SK-N-SH (cell line): ENCODE measurements around the gene RPL7L1. TPM values are rescaled to one million over a fixed set of nuclear protein-coding genes. Genes with fewer than 3 reads are reported as not detected.

ENCODE experiments used
- CTCF ChIA-PET: fragments of 300-600, 350-600 bp; formaldehyde crosslinking; extraction: SDS; loops from one replicate; lab custom pipeline; 2021; lab: Yijun Ruan, JAX
- POLR2A ChIA-PET: fragments of 350-600 bp; sonication (Branson Sonifier 250); formaldehyde crosslinking; extraction: SDS; loops from one replicate; lab custom pipeline; 2020; ENCODE audit warnings: antibody characterized with exemption, inconsistent platforms; lab: Yijun Ruan, JAX
- DNase-seq: peaks from one replicate; pipeline ENCODE4 v3.0.0; 2012
- H2AFZ ChIP-seq: fragments of 200-600 bp; sonication (generic); 2 replicates; pipeline ENCODE4 v1.8.1; 2016; ENCODE audit warnings: antibody characterized with exemption, mild to moderate bottlenecking, low read depth
- H3F3A ChIP-seq: fragments of 200-600 bp; sonication (generic); replicated peaks from 2 replicates; pipeline ENCODE3; 2016; ENCODE audit warnings: antibody characterized with exemption, mild to moderate bottlenecking; ENCODE audit not compliant: insufficient read depth
- H3K27ac ChIP-seq, 2 experiments: fragments of 200-500 bp in 1 of 2; fragments of 200-600 bp in 1 of 2; sonication (Bioruptor generic) in 1 of 2; sonication (generic), shearing (Covaris generic) in 1 of 2; 2 replicates each; pipeline versions ENCODE4 v1.5.1 to v1.6.1; 2014 to 2016; ENCODE audit warnings: low read depth in 2 of 2, inconsistent platforms in 1 of 2, low read length in 1 of 2, mild to moderate bottlenecking in 1 of 2, mixed read lengths in 1 of 2
- H3K27me3 ChIP-seq: fragments of 200-600 bp; sonication (generic), shearing (Covaris generic); 2 replicates; pipeline ENCODE4 v1.6.1; 2016; ENCODE audit warnings: mixed run types; ENCODE audit not compliant: insufficient read depth
- H3K36me3 ChIP-seq, 2 experiments: fragments of 200-500 bp in 1 of 2; fragments of 200-600 bp in 1 of 2; sonication (Bioruptor generic) in 1 of 2; sonication (generic) in 1 of 2; replicated peaks in 1 of 2; 2 replicates each; pipeline versions ENCODE3 to v1.5.1; 2014 to 2016; ENCODE audit warnings: low read length in 1 of 2, mild to moderate bottlenecking in 1 of 2; ENCODE audit not compliant: insufficient read depth in 2 of 2, control insufficient read depth in 1 of 2
- H3K4me1 ChIP-seq, 2 experiments: fragments of 200-500 bp in 1 of 2; fragments of 200-600 bp in 1 of 2; sonication (Bioruptor generic) in 1 of 2; sonication (generic), shearing (Covaris generic) in 1 of 2; 2 replicates each; pipeline versions ENCODE4 v1.5.1 to v1.6.1; 2014 to 2016; ENCODE audit warnings: low read depth in 1 of 2, low read length in 1 of 2, mixed run types in 1 of 2; ENCODE audit not compliant: insufficient read depth in 2 of 2, control insufficient read depth in 1 of 2
- H3K4me2 ChIP-seq: fragments of 200-600 bp; sonication (generic), shearing (Covaris generic); 2 replicates; pipeline ENCODE4 v1.6.1; 2017; ENCODE audit warnings: mixed run types
- H3K4me3 ChIP-seq, 2 experiments: fragments of 200-500 bp in 1 of 2; fragments of 200-600 bp in 1 of 2; sonication (Bioruptor generic) in 1 of 2; sonication (generic), shearing (Covaris generic) in 1 of 2; 2 replicates each; pipeline versions ENCODE4 v1.5.1 to v1.8.1; 2014 to 2016; ENCODE audit warnings: low read depth in 2 of 2, inconsistent platforms in 1 of 2, low read length in 1 of 2, mild to moderate bottlenecking in 1 of 2, mixed read lengths in 1 of 2, moderate library complexity in 1 of 2
- H3K79me2 ChIP-seq: fragments of 200-600 bp; sonication (generic); 2 replicates; pipeline ENCODE4 v1.8.1; 2017; ENCODE audit warnings: mild to moderate bottlenecking; ENCODE audit not compliant: insufficient read depth
- H3K9ac ChIP-seq: fragments of 200-600 bp; sonication (generic); 2 replicates; pipeline ENCODE4 v1.6.1; 2017; ENCODE audit warnings: mixed run types
- H3K9me2 ChIP-seq: fragments of 200-600 bp; sonication (generic); 2 replicates; pipeline ENCODE4 v1.6.1; 2017; ENCODE audit warnings: mixed run types
- H3K9me3 ChIP-seq: fragments of 200-600 bp; sonication (generic); 2 replicates; pipeline ENCODE4 v1.6.1; 2017; ENCODE audit warnings: mixed run types, mild to moderate bottlenecking, moderate library complexity
- H4K20me1 ChIP-seq: fragments of 200-600 bp; sonication (generic); 2 replicates; pipeline ENCODE4 v1.6.1; 2017; ENCODE audit warnings: mild to moderate bottlenecking, mixed run types; ENCODE audit not compliant: insufficient read depth
- CHD2 ChIP-seq: fragments of 150-350 bp; IDR thresholded peaks from 2 replicates; pipeline ENCODE4 v1.6.1; 2018; ENCODE audit warnings: low read length; ENCODE audit not compliant: partially characterized antibody
- ELF1 ChIP-seq: IDR thresholded peaks from 2 replicates; pipeline ENCODE4 v1.4.0; 2012
- EZH2phosphoT487 ChIP-seq: fragments of 200-600 bp; sonication (generic); IDR thresholded peaks from 2 replicates; pipeline ENCODE4 v1.6.1; 2017; ENCODE audit warnings: low read depth, mixed run types, mild to moderate bottlenecking, antibody characterized with exemption, moderate library complexity, borderline replicate concordance
- FOXJ3 ChIP-seq: sonication (generic); formaldehyde crosslinking; IDR thresholded peaks from 2 replicates; pipeline ENCODE4 v1.5.1; 2020; ENCODE audit warnings: mild to moderate bottlenecking, missing genetic modification reagents
- FOXM1 ChIP-seq: IDR thresholded peaks from 2 replicates; pipeline ENCODE4 v1.4.0; 2012; ENCODE audit warnings: low read depth, mild to moderate bottlenecking
- IRF3 ChIP-seq: fragments of 150-350 bp; IDR thresholded peaks from 2 replicates; pipeline ENCODE4 v1.6.1; 2016; ENCODE audit warnings: mild to moderate bottlenecking, low read depth, low read length
- MAX ChIP-seq: IDR thresholded peaks from 2 replicates; pipeline ENCODE4 v1.4.0; 2012; ENCODE audit warnings: low read depth
- MXI1 ChIP-seq: IDR thresholded peaks from 2 replicates; pipeline ENCODE4 v1.6.1; 2012; ENCODE audit warnings: mild to moderate bottlenecking, low read depth, low read length, improper control_type of control experiment
- NFIC ChIP-seq: IDR thresholded peaks from 2 replicates; pipeline ENCODE4 v1.4.0; 2012; ENCODE audit warnings: borderline replicate concordance
- NRF1 ChIP-seq: IDR thresholded peaks from 2 replicates; pipeline ENCODE4 v1.6.1; 2012; ENCODE audit warnings: low read depth, mild to moderate bottlenecking, low read length
- PBX3 ChIP-seq: IDR thresholded peaks from 2 replicates; pipeline ENCODE4; 2012
- POLR2AphosphoS5 ChIP-seq: IDR thresholded peaks from 2 replicates; pipeline ENCODE4 v1.6.1; 2012; ENCODE audit warnings: low read depth, low read length
- REST ChIP-seq: IDR thresholded peaks from 2 replicates; pipeline ENCODE4 v1.6.1; 2012; ENCODE audit warnings: mild to moderate bottlenecking, low read depth, low read length, moderate library complexity
- SIN3A ChIP-seq: IDR thresholded peaks from 2 replicates; pipeline ENCODE4 v1.6.1; 2012; ENCODE audit warnings: low read depth, mild to moderate bottlenecking, low read length, moderate library complexity, borderline replicate concordance
- TAF1 ChIP-seq: IDR thresholded peaks from 2 replicates; pipeline ENCODE4 v1.6.1; 2012; ENCODE audit warnings: low read depth, mild to moderate bottlenecking, low read length, moderate library complexity, borderline replicate concordance
- TEAD4 ChIP-seq: IDR thresholded peaks from 2 replicates; pipeline ENCODE4 v1.4.0; 2012; ENCODE audit warnings: mild to moderate bottlenecking, borderline replicate concordance; ENCODE audit not compliant: insufficient read depth
- USF1 ChIP-seq: IDR thresholded peaks from 2 replicates; pipeline ENCODE4 v1.4.0; 2012; ENCODE audit warnings: low read depth, borderline replicate concordance
- WGBS: methylation state at CpG from one replicate; pipeline ENCODE4 v1.1.6; 2017; ENCODE audit warnings: low lambda C conversion rate; 5-methylcytosine and 5-hydroxymethylcytosine counted together
- polyA plus RNA-seq, 3 experiments: library from polyadenylated mRNA; depleted of rRNA; stranded (reverse); fragments of >200 nt; gene quantifications; 2 replicates each; pipeline ENCODE4 v1.2.3, GENCODE V29; 2012

RPL7L1 gene
- polyA plus RNA-seq, 1 of the 3 experiments (the other 2 are of a cell fraction), result 22.1 TPM

GRCh38 chr6:42935322-42935721 lies 55.9 kb downstream of the RPL7L1 start:
- Histone ChIP-seq H3K36me3 (peaks cover 37 to 40% of the 10 kb centered on the region in 2 experiments), H3K27me3 (no peaks in the 10 kb centered on the region), H3K9me2 (no peaks in the 10 kb centered on the region), H3K9ac (no peak overlapping the region), H3F3A (peaks cover 13% of the 10 kb centered on the region), H3K9me3 (no peaks in the 10 kb centered on the region), H3K27ac (no peak overlapping the region), H2AFZ (no peak overlapping the region), H4K20me1 (no peaks in the 10 kb centered on the region; the same call in 1 of the 2 replicates), H3K4me1 (peaks cover 0 to 15% of the 10 kb centered on the region in 2 experiments; a peak in 1 of 4 replicates), H3K4me2 (no peak overlapping the region), H3K79me2 (peaks cover 47% of the 10 kb centered on the region), H3K4me3 (no peak overlapping the region)
- ChIA-PET CTCF (no interaction called here), POLR2A (interaction anchor here (1.0 kb wide), 1 partner anchor 43 kb away, joined by 3 read pairs; the partner anchor contains the start of gene PEX6)
- no peak for TF ChIP-seq TEAD4
- TF ChIP-seq USF1, result no peak
- TF ChIP-seq FOXJ3, result no peak
- TF ChIP-seq SIN3A, result no peak
- TF ChIP-seq TAF1, result no peak
- TF ChIP-seq POLR2AphosphoS5, result no peak
- no peak for TF ChIP-seq FOXM1
- TF ChIP-seq MXI1, result no peak
- WGBS, result 90% methylated on average over 3 of the region's 7 CpGs
- DNase-seq, result no peak

GRCh38 chr6:42936398-42936797 lies 57.0 kb downstream of the RPL7L1 start:
- Histone ChIP-seq H3F3A (peaks cover 6% of the 10 kb centered on the region), H3K4me3 (no peak overlapping the region), H3K4me1 (peaks cover 0 to 8% of the 10 kb centered on the region in 2 experiments; a peak in 1 of 4 replicates), H3K9me3 (no peaks in the 10 kb centered on the region), H2AFZ (no peak overlapping the region), H3K27me3 (no peaks in the 10 kb centered on the region), H3K9me2 (no peaks in the 10 kb centered on the region), H3K79me2 (peaks cover 37% of the 10 kb centered on the region), H3K27ac (no peak overlapping the region), H3K4me2 (no peak overlapping the region), H3K9ac (no peak overlapping the region), H4K20me1 (no peaks in the 10 kb centered on the region; the same call in 1 of the 2 replicates), H3K36me3 (peaks cover 39 to 40% of the 10 kb centered on the region in 2 experiments)
- DNase-seq, result no peak
- TF ChIP-seq EZH2phosphoT487, result no peak
- TF ChIP-seq REST, result no peak
- no peak for TF ChIP-seq PBX3
- no peak for TF ChIP-seq MAX
- TF ChIP-seq CHD2, result no peak
- no peak for TF ChIP-seq ELF1
- no peak for TF ChIP-seq NFIC
- no peak for TF ChIP-seq IRF3
- TF ChIP-seq NRF1, result no peak
- POLR2A ChIA-PET, result no interaction called here
- CTCF ChIA-PET, result interaction anchor here (1.0 kb wide), 1 partner anchor 28 kb away, joined by 3 read pairs; no protein-coding TSS in a partner anchor
- WGBS, result 93% methylated on average over 11 of the region's 11 CpGs
